HG03520 (cell line): Measurements from ENCODE around the gene ARMC9.
"Not testable (repeated sequence)": the region's sequence is repeated elsewhere in the genome, so short reads cannot be mapped to it uniquely, and the experiment has no call there.

Source experiments
- ATAC-seq: cut with Tn5 transposase; IDR thresholded peaks from one replicate; pipeline ENCODE4 v1.9.1; 2021; ENCODE audit warnings: mild to moderate bottlenecking, moderate library complexity; ENCODE audit not compliant: unreplicated experiment

The ARMC9 gene

GRCh38 chr2:231336236-231336635 is 137.8 kb downstream of the ARMC9 start:
- no peak for ATAC-seq

DNA sequence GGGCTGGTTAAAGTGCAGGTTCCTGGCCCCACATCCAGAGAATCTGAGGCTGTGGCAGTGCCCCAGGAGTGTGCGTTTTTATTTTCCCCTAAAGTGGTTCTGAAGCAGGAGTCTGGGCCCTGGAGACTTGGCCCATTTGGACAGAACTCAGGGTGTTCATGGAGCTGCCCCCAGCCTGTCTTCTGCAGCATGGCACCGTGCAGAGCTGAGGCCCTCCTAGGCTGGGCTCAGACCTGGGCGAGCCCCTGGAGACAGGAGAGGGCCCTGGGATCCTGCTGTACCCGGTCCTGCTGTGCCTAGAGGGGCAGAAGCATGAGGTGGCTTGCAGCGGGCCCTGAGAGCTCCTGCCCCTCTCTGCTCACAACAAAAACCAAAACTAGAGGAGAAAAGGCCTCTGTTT is 138.3 kb downstream of the ARMC9 start:
- no peak for ATAC-seq

- no peak for ATAC-seq
Measured at GRCh38 chr2:231337807-231338759, 139.7 kb downstream of the ARMC9 start.

GRCh38 chr2:231339316-231339715 is 140.9 kb downstream of the ARMC9 start:
- no peak for ATAC-seq

- ATAC-seq: no peak
Measured at GRCh38 chr2:231341100-231341499, 142.7 kb downstream of the ARMC9 start.

- ATAC-seq: no peak
Measured at GRCh38 chr2:231342061-231342711, 143.8 kb downstream of the ARMC9 start.

DNA sequence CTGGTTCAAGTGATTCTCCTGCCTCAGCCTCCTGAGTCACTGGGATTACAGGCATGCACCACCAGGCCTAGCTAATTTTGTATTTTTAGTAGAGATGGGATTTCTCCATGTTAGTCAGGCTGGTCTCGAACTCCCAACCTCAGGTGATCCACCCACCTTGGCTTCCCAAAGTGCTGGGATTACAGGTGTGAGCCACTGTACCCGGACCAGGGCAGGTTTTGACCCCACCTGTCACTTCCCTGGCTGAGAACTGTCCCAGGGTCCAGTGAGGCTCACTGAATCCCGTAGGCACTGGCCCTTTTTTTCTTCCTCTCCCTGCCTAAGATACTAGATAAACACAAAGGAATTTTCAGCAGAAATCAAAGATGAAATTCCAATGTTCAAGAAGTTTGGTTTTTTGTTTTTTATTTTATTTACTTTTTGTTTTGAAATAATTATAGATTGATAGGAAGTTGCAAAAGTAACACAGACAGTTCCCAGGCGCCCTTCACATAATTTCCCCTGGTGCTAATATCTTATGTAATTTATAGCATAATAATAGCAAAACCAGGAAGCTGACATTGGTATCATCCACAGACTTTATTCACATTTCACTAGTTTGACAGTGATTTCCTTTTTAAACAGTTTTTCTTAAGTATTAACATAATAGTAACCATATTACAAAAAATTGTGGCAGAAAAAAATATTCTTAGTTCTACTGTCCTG is 144.7 kb downstream of the ARMC9 start:
- ATAC-seq: no peak

- no peak for ATAC-seq
Measured at GRCh38 chr2:231343988-231344387, 145.6 kb downstream of the ARMC9 start.

- ATAC-seq: no peak
Measured at GRCh38 chr2:231344851-231345250, 146.4 kb downstream of the ARMC9 start.

DNA sequence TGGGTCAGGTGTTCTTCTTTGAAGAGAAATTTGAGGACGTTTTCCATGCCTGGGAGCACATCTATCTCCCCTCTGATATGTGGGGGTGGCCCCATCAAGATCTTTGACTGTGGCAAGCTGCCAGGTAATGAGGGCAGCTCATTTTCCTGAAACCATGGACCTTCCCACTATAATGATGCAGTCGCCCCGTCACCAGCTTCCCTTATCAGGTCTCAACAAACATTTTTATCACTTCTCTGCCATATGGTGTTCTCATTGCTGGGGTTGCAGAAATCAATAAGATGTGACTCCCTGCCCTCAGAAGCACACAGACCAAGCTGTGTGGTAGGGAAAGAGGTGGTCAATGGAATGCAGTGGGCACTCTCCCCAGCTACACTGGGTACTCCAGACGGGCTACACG is 148.7 kb downstream of the ARMC9 start:
- no peak for ATAC-seq

GRCh38 chr2:231347638-231348037 is 149.2 kb downstream of the ARMC9 start:
- no peak for ATAC-seq

DNA sequence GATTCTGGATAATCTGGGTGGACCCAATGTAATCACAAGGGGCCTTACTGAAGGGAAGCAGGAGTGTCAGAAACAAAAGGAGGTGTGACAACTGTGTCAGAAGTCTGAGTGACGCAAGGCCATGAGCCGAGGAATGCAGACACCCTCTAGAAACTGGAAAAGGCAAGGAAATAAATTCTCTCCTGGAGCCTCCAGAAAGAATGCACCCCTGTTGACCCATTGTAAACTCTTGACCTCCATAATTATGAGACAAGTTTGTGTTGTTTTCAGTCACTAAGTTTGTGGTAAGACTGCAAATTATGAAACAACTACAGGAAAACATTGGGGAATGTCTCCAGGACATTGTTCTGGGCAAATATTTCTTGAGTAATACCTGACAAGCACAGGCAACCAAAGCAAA is 149.7 kb downstream of the ARMC9 start:
- ATAC-seq: no peak

GRCh38 chr2:231348704-231349373 is 150.4 kb downstream of the ARMC9 start:
- ATAC-seq: no peak

DNA sequence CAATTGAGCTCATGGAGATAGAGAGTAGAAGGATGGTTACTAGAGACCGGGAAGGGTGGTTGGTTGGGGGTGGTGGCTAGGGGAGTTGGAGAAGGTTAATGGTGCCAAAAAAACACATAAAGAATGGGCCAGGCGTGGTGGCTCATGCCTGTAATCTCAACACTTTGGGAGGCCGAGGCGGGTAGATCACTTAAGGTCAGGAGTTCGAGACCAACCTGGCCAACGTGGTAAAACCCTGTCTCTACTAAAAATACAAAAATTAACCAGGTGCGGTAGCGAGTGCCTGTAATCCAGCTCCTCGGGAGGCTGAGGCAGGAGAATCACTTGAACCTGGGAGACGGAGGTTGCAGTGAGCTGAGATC is 150.9 kb downstream of the ARMC9 start:
- ATAC-seq: not testable (repeated sequence)

GRCh38 chr2:231351648-231352047 is 153.2 kb downstream of the ARMC9 start:
- ATAC-seq: no peak

DNA sequence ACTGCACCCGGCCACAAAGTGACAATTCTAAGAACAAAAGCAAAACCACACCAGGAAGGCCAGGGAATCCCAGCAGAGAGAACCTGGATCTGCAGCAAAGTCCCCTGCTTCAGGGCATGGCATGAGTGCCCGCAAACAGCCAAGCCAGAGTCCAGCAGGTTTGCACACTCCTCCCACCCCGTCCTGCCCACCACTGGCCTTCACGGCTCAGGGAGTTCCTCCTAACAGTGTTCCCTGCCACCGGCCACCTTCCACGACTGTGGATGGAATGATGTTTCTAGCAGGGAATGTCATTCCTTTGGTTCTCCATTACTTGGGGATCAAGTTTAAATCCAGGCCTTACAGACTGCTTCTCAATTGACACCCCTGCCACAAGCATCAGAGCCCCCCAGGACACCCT is 155.0 kb downstream of the ARMC9 start:
- ATAC-seq: no peak

DNA sequence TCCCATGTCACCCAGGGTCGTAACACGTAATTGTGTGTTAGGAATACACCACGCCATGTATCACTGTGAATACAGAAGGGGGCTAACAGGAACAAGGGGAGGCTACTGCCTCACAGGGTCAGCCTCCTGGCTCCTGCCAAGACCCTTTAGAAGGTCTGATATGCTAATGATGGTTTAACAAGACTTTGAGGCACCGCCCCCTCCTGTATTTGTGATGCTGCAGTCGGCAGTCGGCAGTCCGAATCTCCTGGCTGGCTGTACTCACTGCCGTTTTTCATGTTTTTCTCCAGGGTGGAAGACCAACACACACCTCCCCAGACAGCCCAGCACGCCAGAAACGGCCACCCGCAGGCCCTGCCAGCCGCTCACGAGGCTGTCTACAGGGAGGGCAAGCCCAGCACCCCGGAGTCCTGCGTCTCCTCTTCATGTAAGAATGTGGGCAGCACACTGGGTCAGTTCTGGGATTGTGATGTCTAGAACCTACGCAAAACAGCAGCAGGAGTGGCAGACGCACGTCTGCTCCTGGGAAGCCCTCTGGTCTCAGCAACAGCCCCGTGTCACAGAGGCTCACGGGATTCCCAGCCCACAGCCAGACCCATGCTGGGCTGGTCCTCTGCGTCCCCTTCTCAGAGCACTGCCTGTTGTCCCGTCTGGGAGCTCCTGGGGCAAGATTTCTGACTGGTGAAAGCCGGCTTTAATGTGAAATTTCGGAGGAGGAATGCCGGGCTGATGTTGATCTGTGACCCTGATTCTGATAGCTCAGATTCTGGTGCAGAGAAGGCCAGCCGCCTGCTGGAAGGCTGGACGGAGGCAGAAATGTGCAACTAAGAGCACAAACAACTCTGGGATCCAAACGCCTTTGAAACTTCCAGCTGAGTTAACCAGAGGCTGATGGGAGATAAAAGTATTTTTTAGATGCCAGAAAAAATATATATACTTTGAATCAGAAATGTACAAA is 157.4 kb downstream of the ARMC9 start:
- no peak for ATAC-seq

- ATAC-seq: no peak
Measured at GRCh38 chr2:231356466-231356844, 158.0 kb downstream of the ARMC9 start.

GRCh38 chr2:231357048-231357447 is 158.6 kb downstream of the ARMC9 start:
- ATAC-seq: no peak

- no peak for ATAC-seq
Measured at GRCh38 chr2:231357931-231358330, 159.5 kb downstream of the ARMC9 start.
